Nucleus accumbens (tissue), 56 donors: ENCODE results near the gene MICAL2.

Experiments used
- DNase-seq, 56 donors: peaks; one replicate each; lab custom pipeline; 2025; lab: John Stamatoyannopoulos, UW

MICAL2 gene

DNA sequence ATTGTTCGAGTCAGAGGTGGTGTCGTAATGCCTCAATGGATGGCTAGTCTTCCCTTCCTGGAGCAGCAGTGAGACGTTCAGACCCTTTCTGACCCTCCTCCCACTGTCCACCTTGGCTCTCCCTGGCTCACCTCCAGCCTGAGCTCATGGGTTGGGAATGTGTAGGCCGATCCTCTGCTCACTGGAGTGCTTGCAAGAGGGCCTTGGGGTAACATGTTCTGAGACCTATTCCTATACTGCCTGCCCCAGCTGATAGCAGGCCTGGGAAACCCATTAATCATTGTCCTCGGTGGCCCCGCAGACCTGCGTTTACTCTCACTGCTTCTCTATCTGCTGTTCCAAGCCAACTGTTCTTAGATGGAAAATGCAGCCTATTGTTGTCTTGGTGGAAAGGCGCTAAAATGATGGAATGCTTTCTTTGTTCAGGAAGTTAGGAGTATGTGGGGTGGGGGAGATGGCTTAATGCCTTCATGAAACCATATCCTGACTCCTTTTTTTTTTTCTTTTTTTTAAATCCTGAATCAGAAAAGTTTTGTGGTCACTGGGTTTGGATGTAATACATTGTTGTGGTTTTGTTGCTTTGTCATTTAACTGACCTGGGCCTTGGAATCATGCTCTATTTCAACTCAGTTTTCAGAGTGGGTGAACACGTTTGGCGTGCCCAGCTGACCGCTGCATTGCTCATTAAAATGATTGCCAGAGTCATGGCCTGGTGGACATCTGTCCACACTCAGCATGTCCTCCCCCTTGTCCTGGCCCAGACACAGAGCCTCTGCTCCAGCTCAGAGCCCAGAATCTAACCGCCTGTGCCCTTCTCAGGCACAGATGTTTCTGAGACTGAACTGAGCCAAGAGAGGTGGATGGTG, 72.5 kb downstream of the MICAL2 start:
- no peak for DNase-seq

DNA sequence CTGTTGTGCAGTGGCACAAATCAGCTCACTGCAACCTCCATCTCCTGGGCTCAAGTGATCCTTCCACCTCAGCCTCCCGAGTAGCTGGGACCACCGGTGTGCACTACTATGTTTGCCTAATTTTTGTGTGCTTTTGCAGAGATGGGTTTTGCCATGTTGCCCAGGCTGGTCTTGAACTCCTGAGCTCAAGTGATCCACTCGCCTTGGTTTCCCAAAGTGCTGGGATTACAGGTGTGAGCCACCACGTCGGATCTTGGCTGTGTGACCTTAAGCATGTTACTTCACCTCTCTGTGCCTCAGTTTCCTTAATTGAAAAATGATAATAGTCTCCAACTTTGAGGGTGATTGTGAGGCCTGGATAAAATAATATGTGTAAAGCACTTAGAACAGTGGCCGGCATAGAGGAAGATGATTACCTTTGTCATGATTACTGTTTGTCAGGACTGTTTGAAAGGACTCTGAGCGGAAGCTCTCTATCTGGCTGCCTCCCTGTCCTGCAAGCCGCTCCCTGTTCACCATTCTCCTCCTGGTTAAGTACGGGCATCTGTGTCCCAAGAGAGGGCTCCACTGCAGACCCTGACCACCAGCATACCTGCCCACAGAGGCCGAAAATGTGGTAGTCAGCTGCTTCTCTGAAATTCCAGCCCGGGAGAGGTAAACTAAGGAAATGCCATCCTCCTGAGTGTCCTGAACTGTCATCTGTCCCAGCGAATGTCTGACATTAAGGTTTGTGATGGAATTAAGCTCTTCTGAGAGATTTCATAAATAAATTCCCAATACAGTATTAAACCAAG, 73.6 kb downstream of the MICAL2 start:
- no peak for DNase-seq

DNA sequence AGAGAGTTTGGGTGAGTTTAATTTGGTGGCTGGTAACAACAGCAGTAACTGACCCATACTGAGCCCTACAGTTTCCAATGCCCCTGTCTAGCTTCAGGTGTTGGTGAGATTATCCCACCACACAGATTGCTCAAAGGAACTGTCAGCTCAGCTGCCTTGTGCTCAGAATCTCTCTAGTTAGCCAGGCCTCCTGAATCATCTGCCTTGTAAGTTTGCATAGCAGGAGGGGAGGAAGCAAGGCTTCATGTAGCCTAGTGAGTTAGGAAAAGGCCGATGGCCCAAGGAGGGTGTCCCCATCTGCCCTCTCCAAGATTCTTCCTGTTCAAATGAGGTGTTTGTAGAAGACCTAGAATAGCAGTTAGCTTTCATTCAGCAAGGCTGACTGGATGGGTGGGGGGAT, 74.3 kb downstream of the MICAL2 start:
- no peak for DNase-seq

DNA sequence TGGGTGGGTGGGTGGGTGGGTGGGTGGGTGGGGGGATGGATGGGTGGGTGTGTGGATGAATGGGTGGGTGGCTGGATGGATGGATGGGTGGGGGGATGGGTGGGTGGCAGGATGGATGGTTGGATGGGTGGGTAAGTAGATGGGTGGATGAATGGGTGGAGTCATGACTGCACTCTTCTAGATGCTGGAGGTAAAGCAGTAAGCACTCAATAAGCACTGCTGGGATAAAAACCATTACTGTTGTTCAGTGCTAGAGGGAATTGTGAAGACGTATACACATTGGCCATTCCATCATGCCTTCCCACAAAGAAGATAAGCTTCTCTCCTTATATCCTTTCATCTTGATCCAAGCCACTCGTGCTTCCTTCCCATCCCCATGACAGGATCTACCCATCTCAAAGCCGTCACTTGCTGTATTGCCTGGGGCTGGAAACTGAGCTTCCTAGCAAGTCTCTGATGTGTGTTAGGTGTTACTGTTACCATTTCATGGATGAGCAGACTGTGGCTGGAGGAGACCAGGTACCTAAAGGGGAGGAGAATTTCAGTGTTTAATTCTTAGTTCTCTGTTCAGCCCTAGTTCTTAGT, 74.8 kb downstream of the MICAL2 start:
- DNase-seq = no peak

DNA sequence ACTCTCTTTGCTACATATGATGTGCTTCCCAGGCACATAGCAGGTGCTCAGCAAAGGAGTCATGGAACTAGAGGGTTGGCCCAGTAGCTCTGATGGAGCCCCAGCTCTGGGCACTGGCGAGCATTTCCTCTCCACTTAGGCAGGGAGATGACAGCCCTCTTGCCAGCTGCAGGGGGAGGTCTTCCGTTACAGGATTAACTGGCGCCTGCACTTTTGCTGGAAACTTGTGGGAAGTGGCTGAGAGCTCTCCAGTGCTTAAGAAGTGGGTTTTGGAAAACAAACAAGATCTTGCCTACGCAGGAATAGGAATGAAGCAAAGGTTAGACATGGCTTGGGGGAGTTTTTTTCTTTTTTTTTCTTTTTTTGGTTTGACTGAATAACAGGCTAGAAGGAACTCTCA, 75.5 kb downstream of the MICAL2 start:
- no peak for DNase-seq

DNA sequence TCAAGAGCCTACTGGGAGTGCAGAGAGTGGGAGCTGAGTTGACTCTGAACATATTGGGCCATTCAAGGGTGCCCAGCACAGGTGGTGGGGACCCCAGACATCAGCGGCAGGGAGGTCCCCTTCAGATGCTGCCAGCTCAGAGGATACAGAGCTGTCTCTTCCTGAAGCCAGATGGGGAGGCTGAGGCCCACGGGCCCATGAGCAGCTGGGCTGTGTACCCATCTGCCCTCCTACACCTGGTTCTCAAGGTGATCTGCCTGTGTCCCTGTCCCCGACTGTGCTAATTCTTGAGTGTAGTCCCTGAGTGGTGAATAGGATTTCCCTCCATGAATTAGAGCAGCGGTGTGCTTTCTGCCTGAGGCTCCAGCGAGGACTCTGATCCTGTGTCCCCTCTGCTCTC, 76.3 kb downstream of the MICAL2 start:
- DNase-seq = no peak

DNA sequence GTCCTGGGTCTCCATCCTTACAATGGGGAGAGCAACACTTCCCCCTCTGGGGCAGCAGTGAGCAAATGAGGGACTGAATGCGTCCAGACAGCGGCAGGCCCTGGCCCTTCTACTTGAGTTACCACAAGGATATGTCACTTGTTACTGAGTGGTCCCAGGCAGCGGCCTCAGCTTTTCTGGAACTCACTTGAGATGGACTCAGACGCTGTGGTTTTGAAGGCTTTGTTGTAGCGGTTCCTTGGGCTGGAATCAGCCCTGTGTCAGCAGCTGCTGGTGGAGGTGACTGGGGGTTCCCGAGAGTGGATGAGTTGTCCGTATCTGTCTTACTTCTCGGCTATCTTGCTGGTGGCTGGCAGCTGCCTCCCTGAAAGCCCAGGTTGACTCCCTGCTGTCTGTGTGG, 77.0 kb downstream of the MICAL2 start:
- no peak for DNase-seq

DNA sequence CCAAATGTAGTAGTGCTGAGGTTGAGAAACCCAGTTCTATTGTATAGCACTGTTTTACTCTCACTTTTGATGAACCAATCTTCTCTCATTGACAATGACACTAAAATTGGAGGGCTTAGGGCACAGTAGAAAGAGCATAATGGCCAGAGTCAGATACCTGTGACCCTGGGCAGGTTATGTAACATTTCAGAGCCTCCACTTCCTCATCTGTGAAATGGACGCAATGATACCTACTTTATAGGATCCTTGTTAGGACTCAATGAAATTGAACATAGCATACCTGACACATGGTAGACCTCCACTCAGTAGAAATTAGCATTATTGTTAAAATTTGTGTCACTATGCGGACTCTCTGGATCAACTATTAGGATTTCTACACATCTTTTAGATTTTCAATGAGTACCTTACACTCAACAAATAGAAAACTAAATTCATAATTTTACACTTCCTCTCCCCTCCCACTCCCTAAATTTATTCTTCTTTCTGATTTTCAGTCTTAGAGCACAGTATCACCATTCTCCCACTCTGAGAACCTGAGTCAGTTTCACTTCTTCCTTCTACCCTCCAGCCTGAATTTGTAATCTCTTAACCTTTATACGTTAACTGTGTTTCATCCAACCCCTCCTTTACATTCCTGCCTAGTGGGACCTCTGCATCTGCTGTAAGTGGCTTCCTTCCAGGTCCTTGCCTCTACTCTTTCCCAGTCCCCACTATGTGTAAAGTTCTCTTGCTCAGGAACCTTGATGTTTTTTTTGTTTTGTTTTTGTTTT, 78.3 kb downstream of the MICAL2 start:
- DNase-seq = no peak

DNA sequence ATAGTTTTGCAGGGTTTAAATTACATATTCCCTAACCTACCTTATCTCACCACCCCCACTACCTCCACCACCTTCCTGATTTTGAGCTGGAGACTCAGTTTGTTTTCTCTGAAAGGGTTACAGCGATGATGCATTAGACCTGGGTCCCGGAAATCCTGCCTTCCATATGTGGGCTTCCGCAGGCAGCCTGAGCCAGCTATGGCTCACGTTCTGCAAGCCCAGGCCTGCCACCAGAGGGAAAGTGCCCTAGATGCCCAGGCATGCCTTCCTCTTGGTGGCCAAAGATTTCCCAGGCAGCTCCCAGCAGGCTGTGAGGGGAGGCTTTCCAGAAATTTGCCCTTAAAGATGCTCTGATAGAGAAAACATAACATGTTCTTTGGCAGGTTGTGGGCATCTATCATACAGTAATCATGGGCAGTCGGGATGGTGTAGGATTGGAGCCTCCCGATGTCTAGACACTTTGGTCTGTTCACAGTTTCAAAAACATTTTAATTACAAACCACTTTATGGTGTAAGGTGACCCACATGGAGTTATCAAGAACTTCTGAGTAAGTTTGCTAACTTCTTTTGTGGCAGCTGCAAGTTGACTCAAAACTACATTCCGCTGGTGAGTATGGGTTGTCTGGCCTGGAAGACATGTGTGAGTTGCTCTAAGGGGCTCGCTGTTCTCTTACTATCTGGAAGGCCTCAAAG, 79.3 kb downstream of the MICAL2 start:
- DNase-seq = no peak

DNA sequence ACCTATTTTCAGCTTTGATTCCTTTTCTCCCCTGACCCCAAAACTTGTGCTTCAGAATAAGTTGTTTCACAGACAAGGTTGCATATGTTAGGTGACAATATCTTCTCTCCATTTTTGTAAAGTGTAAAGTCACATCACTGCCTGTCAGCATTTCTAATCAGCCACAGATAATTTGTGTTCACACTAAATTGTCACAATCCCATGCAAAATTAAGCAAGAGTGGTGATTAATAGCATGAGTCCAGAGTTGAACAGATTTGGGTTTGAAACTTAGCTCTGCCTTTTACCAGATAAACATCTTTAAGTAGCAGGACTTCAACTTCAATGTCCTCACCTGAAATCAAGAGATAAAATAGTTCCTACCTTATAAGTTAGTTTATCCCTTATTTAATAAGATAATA, 80.1 kb downstream of the MICAL2 start:
- no peak for DNase-seq

DNA sequence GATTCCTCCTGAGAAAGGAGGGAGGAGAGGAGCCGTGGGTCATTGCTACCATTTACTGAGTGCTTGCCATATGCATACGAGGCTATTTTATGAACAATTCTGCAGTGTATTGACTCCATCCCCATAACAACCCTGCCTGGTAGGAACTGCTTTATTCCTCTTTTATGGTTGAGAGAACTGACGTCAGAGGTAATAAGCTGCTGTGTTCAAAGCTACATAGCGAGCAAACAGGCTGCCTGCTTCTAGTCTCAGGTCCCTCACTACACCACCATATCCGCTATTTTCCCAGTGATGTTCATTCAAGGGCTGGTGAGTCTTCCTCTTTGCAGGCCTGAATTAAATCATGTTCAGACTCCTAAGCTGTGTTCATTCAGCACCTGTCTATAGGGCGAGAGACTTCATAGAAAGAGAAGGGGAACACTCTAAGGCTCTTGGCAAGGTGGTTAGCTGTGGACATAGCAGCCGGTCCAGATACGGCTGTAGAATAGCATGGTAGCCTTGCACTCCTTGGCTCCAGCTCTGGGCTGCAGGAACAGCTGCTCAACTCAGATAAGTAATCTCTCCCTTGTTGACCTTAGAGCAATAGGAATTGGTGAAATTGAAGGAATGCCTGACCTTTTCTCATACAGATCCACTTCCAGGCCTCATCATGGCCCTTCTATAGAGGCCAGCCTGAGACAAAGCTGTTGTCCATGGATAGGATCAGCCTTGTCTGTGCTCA, 82.6 kb downstream of the MICAL2 start:
- no peak for DNase-seq

DNA sequence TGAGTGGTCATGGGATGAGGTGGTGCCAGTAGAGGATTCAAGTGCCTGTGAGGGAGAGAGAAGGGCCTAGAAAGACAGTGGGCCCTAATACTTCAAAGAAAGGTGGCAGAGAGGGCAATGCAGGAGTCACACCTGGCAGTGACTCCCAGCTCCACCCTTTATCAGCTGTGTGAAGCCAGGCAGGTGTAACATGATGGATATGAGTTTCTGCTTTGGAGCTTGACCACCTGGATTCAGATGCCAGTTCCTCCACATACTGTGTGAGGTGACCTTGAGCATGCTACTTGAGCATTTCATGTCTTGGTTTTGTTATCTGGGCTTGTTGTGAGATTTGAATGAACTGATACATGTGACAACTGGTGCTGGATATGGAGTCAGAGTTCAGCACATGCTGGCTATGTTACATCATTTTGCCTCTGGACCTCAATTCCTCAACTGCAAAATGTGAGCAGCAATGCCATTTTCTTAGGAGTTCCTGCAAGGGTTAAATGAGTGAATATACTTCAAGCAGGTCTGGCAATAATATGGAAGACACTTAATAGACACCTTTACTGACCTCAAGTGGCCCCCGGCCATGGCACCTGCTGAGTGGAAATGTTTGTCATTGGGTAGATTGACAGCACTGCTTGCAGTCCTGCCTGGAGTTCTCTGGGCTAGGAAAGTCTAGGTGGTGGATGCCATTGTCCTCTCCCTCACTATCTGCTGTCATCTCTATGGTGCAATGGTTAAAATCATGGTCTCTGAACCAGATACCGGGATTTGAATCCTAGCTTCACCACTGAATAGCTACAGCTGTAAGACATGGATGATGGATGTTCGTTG, 83.3 kb downstream of the MICAL2 start:
- DNase-seq = no peak

DNA sequence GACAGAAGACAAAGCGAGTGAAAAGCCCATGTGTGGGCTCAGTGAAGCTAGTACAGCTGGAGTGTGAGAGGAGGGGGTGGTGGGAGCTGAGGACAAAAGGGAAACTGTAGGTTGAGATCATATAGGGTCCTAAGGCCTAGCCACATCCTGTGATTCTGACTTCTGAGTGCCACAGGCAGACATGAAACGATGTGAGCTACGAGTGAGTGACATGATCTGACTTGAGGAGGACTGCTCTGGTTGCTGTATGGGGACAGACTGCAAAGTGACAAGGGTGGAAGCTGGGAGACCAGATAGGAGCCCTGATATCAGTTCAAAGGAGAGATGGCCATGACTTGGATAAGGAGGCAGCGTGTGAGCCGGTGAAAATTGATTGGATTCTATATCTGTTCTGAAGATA, 85.4 kb downstream of the MICAL2 start:
- no peak for DNase-seq

DNA sequence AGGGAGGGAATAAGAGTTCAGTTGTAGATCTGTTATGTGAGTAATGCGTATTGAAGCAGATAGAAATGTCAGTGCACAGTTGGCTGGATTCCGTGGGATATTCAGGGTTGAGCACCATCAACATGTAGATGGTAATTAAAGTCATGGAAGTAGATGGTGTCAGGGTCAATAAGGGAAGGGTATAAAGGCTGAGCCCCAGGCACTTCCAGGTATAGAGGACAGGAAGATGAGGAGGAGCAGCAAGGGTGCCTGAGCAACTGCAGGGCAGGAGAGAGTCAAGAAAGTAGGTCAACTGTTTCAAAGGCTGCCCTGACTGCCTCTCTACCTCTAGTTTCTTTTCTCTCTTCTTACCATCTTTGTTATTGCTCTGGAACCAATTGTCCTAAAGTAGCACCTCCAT, 85.9 kb downstream of the MICAL2 start:
- DNase-seq = no peak

DNA sequence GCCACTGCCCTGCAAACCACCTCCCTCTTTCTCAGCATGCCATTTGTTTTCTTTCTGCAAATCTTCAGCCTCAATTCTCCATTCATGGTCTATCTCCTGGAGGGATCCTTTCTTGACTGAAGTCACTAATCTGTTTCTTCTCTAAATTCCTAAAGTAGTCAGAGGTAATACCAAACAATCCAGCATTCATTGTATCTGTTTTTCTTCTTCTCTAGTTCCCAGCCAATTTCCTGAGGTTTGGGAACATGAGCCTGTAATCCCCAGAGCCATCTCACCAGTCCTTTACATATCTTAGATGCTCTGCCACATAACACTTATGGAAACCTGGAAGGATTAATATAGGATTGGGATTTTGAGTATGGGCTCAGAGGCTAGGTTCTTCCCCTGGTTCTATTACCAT, 86.5 kb downstream of the MICAL2 start:
- DNase-seq = no peak

DNA sequence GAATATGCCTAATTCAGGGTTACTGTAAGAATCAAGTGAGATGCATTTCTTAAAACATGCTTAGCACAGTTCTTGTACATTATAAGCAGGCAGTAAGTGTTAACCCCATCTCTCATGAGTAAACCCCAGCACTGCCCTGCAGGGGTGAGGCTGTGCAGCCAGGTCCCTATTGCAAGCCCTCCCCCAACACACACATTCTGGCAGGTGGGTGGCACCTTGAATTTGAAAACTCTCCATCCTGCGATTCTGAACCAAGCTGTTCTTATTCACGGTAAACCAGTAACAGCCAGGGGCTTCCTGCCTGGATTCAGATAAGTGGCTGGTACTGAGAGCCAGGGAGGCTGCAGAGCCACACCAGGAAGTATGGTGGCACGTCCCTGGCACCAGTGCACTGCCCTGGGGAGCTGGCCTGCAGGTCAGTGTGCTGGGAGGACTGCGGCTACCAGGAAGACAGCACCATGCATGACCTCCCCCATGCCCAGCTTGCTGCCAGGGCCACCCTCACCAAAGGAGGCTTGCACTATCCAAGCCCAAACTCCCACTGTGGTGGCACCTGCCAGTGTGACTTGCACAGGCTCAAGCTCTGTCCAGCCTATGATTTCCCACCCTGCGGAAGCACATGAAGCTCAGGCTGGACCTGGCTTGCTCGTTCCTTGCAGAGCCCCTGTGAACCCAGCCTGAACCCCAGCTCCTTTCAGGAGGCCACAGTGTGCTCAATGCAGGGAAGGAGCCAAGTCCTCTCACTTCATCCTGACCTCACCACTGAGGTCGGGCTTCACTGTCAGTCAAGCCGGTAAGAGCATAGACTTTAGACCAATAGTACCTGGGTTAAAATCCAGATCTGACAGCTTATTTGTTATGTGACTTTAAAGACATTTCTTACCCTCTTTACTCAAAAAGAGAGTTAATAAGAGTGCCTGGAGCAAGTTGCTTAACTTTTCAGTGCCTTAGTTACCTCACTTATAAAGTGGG, 88.1 kb downstream of the MICAL2 start:
- DNase-seq = no peak

DNA sequence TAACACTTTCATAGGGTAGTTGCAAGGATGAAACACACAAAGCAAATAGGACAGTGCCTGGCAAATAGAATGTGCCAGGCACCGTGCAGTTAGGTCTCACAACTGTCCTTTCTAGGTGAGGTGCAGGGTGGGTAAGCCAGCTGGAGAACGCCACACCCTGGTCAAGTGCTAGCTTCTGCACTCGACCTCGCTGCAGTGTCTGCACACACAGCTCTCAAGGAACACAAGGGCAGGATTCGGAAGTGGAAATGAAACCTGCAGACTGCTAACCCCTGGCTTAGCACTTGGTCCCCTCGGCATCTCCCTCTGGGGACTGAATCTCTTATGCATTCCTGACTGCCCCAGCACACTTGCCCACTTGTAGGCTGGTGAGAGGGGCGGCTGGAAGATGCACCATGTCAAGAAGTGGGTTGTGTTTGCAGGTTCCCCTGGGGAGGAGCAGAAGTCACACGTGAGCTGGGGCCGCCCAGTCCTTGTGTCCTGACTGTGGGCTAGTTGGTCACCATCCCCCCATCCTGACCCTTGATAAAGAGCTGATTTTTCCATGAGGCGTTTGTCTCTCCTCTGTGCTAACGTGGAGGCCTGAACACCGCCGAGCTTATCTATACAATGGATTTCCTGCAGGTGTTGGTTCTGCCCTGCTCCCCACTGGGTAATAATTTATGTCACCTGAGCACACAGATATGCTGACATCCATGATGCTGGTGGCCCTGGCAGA, 89.0 kb downstream of the MICAL2 start:
- no peak for DNase-seq
